MM.1S (cell line): ENCODE measurements around the gene CACNG8.

Experiments
- DNase-seq: peaks from one replicate; pipeline ENCODE4 v3.0.0-alpha.2; 2015
- H2AFZ ChIP-seq: fragments of 300-600 bp; sonication (generic); 2 replicates; pipeline ENCODE4 v1.6.0; 2016; ENCODE audit warnings: antibody characterized with exemption, low read length
- H3F3A ChIP-seq: fragments of 300-600 bp; sonication (generic); 2 replicates; pipeline ENCODE4 v1.6.1; 2016; ENCODE audit warnings: mild to moderate bottlenecking, antibody characterized with exemption, low read length, moderate library complexity, mixed read lengths; ENCODE audit not compliant: insufficient read depth
- H3K27ac ChIP-seq: fragments of 300-600 bp; sonication (generic); 2 replicates; pipeline ENCODE4 v1.5.1; 2016; ENCODE audit warnings: mild to moderate bottlenecking, low read length
- H3K27me3 ChIP-seq: fragments of 300-600 bp; sonication (generic); replicated peaks from 2 replicates; pipeline ENCODE4 v1.6.0; 2016; ENCODE audit warnings: low read length; ENCODE audit not compliant: insufficient read depth
- H3K36me3 ChIP-seq: fragments of 300-600 bp; sonication (generic); replicated peaks from 2 replicates; pipeline ENCODE4 v1.6.1; 2016; ENCODE audit warnings: mild to moderate bottlenecking, low read length, mixed read lengths; ENCODE audit not compliant: insufficient read depth
- H3K4me1 ChIP-seq: fragments of 300-600 bp; sonication (generic); 2 replicates; pipeline ENCODE4 v1.6.1; 2016; ENCODE audit warnings: low read length, mixed read lengths
- H3K4me2 ChIP-seq: fragments of 300-600 bp; sonication (generic); 2 replicates; pipeline ENCODE4 v1.6.0; 2016; ENCODE audit warnings: low read depth, low read length
- H3K4me3 ChIP-seq: fragments of 300-600 bp; sonication (generic); 2 replicates; pipeline ENCODE4 v1.5.1; 2016; ENCODE audit warnings: low read length, mixed read lengths
- H3K79me2 ChIP-seq: fragments of 300-600 bp; sonication (generic); 2 replicates; pipeline ENCODE4 v1.6.1; 2016; ENCODE audit warnings: mixed run types, low read length, mixed read lengths
- H3K9ac ChIP-seq: fragments of 300-600 bp; sonication (generic); 2 replicates; pipeline ENCODE4 v1.6.1; 2016; ENCODE audit warnings: low read length, mixed read lengths
- H3K9me2 ChIP-seq: fragments of 300-600 bp; sonication (generic); replicated peaks from 2 replicates; pipeline ENCODE4 v1.6.1; 2016; ENCODE audit warnings: mild to moderate bottlenecking, low read length, mixed read lengths; ENCODE audit not compliant: insufficient read depth
- H3K9me3 ChIP-seq: fragments of 300-600 bp; sonication (generic); replicated peaks from 2 replicates; pipeline ENCODE4 v1.6.1; 2016; ENCODE audit warnings: mild to moderate bottlenecking, low read length, mixed read lengths; ENCODE audit not compliant: insufficient read depth
- H4K20me1 ChIP-seq: fragments of 300-600 bp; sonication (generic); 2 replicates; pipeline ENCODE4 v1.6.1; 2016; ENCODE audit warnings: mild to moderate bottlenecking, low read length, moderate library complexity, mixed read lengths; ENCODE audit not compliant: insufficient read depth
- EZH2 ChIP-seq: fragments of 300-600 bp; sonication (generic); optimal IDR thresholded peaks from 2 replicates; pipeline ENCODE3; 2017; ENCODE audit warnings: low read depth, mild to moderate bottlenecking, antibody characterized with exemption, low read length, mixed read lengths
- EZH2phosphoT487 ChIP-seq: fragments of 300-600 bp; sonication (generic); IDR thresholded peaks from 2 replicates; pipeline ENCODE4 v1.6.1; 2018; ENCODE audit warnings: antibody characterized with exemption, low read length
- TF ChIP-seq, protein P1 (sequence below): fragments of 300-600 bp; sonication (generic); IDR thresholded peaks from 2 replicates; pipeline ENCODE4 v1.5.1; 2016; ENCODE audit warnings: antibody characterized with exemption, low read length, mixed read lengths

The CACNG8 gene

DNA sequence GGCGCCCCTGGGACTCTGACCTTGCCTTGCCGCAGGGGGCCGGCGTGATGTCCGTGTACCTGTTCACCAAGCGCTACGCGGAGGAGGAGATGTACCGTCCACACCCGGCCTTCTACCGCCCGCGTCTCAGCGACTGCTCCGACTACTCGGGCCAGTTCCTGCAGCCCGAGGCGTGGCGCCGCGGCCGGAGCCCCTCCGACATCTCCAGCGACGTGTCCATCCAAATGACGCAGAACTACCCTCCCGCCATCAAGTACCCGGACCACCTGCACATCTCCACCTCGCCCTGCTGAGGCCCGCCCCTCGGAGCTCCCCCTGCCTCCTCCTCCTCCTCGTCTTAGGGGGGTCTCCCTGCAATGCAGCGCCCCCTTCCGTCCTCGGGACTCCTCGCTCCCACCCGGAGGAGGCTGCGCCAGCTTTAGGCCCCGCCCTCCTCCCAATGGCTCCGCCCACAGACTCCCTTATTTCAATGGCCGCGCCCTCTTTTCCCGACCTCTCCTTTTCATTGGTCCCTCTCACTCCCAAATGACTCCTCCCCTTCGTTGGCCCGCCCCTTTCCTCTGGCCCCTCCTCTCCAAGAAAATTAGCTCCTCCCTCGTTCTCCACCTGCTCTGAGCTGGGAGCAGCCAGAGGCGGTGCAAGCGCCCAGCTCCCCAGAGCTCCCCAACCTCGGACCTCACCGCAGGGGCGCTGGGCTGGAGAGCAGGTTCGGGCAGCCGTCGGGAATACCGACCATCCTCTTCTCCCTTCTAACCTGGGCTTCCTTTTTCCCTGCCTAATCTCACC, 20.5 kb upstream of the CACNG8 start:
- Histone ChIP-seq H3K4me2 (no peak overlapping the region), H3K9me2 (no peaks in the 10 kb centered on the region), H3F3A (no peaks in the 10 kb centered on the region), H3K27me3 (no peaks in the 10 kb centered on the region; the same call in 1 of the 2 replicates), H3K36me3 (no peaks in the 10 kb centered on the region), H4K20me1 (no peaks in the 10 kb centered on the region), H3K4me1 (no peaks in the 10 kb centered on the region), H3K9ac (no peak overlapping the region), H2AFZ (no peak overlapping the region), H3K79me2 (no peaks in the 10 kb centered on the region), H3K27ac (no peak overlapping the region), H3K4me3 (no peak overlapping the region), H3K9me3 (no peaks in the 10 kb centered on the region)
- DNase-seq, result no peak
- TF ChIP-seq EZH2phosphoT487, result no peak
- TF ChIP-seq, protein P1, sequence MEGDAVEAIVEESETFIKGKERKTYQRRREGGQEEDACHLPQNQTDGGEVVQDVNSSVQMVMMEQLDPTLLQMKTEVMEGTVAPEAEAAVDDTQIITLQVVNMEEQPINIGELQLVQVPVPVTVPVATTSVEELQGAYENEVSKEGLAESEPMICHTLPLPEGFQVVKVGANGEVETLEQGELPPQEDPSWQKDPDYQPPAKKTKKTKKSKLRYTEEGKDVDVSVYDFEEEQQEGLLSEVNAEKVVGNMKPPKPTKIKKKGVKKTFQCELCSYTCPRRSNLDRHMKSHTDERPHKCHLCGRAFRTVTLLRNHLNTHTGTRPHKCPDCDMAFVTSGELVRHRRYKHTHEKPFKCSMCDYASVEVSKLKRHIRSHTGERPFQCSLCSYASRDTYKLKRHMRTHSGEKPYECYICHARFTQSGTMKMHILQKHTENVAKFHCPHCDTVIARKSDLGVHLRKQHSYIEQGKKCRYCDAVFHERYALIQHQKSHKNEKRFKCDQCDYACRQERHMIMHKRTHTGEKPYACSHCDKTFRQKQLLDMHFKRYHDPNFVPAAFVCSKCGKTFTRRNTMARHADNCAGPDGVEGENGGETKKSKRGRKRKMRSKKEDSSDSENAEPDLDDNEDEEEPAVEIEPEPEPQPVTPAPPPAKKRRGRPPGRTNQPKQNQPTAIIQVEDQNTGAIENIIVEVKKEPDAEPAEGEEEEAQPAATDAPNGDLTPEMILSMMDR, result no peak
- no peak for TF ChIP-seq EZH2

DNA sequence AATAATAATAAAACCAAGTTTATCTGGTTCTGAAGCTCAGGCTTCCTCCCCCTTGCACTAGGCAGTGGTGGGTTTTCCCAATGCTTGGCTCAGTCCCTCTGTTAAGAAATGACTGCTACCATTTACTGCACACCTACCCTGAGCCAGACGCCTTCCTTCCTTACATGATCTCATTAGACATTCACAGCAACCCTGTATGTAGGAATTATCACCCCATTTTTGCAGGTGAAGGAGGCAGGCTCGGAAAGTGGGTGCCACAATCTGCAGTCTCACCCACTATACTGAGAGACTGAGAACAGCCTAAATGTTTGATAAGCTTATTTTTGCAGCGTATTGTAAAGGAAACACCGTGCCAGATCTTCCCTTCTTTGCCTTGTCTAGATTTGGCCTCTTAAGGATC, 18.3 kb upstream of the CACNG8 start:
- TF ChIP-seq EZH2phosphoT487, result no peak
- TF ChIP-seq, protein P1, result no peak
- TF ChIP-seq EZH2, result no peak
- DNase-seq, result no peak
- Histone ChIP-seq H3K4me3 (no peak overlapping the region), H3K79me2 (no peaks in the 10 kb centered on the region), H3K9me2 (no peaks in the 10 kb centered on the region), H4K20me1 (no peaks in the 10 kb centered on the region), H2AFZ (no peak overlapping the region), H3F3A (no peaks in the 10 kb centered on the region), H3K4me2 (no peak overlapping the region), H3K4me1 (no peaks in the 10 kb centered on the region), H3K9me3 (no peaks in the 10 kb centered on the region), H3K27me3 (no peaks in the 10 kb centered on the region; the same call in 1 of the 2 replicates), H3K36me3 (no peaks in the 10 kb centered on the region), H3K9ac (no peak overlapping the region), H3K27ac (no peak overlapping the region)

DNA sequence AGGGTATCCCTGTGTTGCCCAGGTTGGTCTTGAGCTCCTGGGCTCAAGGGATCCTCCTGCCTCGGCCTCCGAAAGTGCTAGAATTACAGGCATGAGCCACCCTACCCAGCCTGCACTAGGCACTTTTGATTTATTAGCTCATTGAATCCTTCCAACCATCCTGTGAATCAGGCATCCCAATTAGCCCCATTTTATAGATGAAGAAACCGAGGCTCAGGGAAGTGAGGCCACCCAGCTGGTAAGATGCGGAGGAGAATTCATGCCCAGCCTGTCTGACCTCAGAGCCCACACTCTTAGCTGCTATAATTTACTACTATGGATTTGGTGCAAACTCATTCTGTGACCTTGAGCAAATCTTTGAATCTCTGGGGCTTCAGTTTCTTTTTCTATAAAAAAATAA, 17.8 kb upstream of the CACNG8 start:
- H2AFZ ChIP-seq, result no peak overlapping the region

More for the DNA sequence above, 17.8 kb upstream of the CACNG8 start:
- H3K36me3 ChIP-seq, result no peaks in the 10 kb centered on the region
- no peaks in the 10 kb centered on the region for H3F3A ChIP-seq
- DNase-seq, result no peak
- no peak overlapping the region for H3K4me3 ChIP-seq
- H3K4me1 ChIP-seq, result no peaks in the 10 kb centered on the region
- no peak overlapping the region for H3K4me2 ChIP-seq
- H3K27ac ChIP-seq, result no peak overlapping the region
- no peaks in the 10 kb centered on the region for H3K79me2 ChIP-seq
- no peaks in the 10 kb centered on the region; the same call in 1 of the 2 replicates for H3K27me3 ChIP-seq
- TF ChIP-seq, protein P1, result no peak
- TF ChIP-seq EZH2phosphoT487 (no peak), EZH2 (no peak)
- no peak overlapping the region for H3K9ac ChIP-seq
- H3K9me2 ChIP-seq, result no peaks in the 10 kb centered on the region
- H3K9me3 ChIP-seq, result no peaks in the 10 kb centered on the region
- H4K20me1 ChIP-seq, result no peaks in the 10 kb centered on the region
